ENCODE results near the gene ASB3.
"Not testable (repeated sequence)": the region's sequence is repeated elsewhere in the genome, so short reads cannot be mapped to it uniquely, and the experiment has no call there.

ASB3 gene

GRCh38 chr2:53786352-53786704 lies 425 bp downstream of the ASB3 start:
- DNase-seq = peak; percentile 66 to 67

GRCh38 chr2:53785366-53785765 lies 1.4 kb downstream of the ASB3 start:
- no peak for DNase-seq

- DNase-seq = no peak
Observed at GRCh38 chr2:53784436-53784835, 2.3 kb downstream of the ASB3 start.

GRCh38 chr2:53782676-53783075 lies 4.1 kb downstream of the ASB3 start:
- no peak for DNase-seq

GRCh38 chr2:53780056-53780455 lies 6.7 kb downstream of the ASB3 start:
- DNase-seq = no peak

- no peak for DNase-seq
Observed at GRCh38 chr2:53778536-53779162, 8.1 kb downstream of the ASB3 start.

GRCh38 chr2:53777134-53777533 lies 9.6 kb downstream of the ASB3 start:
- no peak for DNase-seq

- no peak for DNase-seq
Observed at GRCh38 chr2:53770264-53770663, 16.5 kb downstream of the ASB3 start.

GRCh38 chr2:53769318-53769945 lies 17.3 kb downstream of the ASB3 start:
- DNase-seq = no peak

- DNase-seq = peak; percentile 10 to 61
Observed at GRCh38 chr2:53768242-53768542, 18.6 kb downstream of the ASB3 start.

- peak; percentile 85 to 89 for DNase-seq
Observed at GRCh38 chr2:53767405-53768241, 19.1 kb downstream of the ASB3 start, which contains the start of gene CHAC2. Gene CHAC2 (plus strand): TSS chr2:53767804. CDS start chr2:53767887, 83 bp downstream.

- DNase-seq = no peak
Observed at GRCh38 chr2:53765767-53766166, 21.0 kb downstream of the ASB3 start.

- not testable (repeated sequence) for DNase-seq
Observed at GRCh38 chr2:53757206-53757605, 29.5 kb downstream of the ASB3 start.

GRCh38 chr2:53756644-53757043 lies 30.1 kb downstream of the ASB3 start:
- DNase-seq = no peak

GRCh38 chr2:53755121-53755520 lies 31.6 kb downstream of the ASB3 start:
- DNase-seq = no peak

GRCh38 chr2:53753041-53753440 lies 33.7 kb downstream of the ASB3 start:
- no peak for DNase-seq

- DNase-seq = no peak
Observed at GRCh38 chr2:53752385-53752784, 34.4 kb downstream of the ASB3 start.

GRCh38 chr2:53751728-53752127 lies 35.0 kb downstream of the ASB3 start:
- no peak for DNase-seq

GRCh38 chr2:53750041-53750768 lies 36.5 kb downstream of the ASB3 start:
- no peak for DNase-seq

GRCh38 chr2:53744395-53745065 lies 42.2 kb downstream of the ASB3 start:
- no peak for DNase-seq

GRCh38 chr2:53740170-53740569 lies 46.6 kb downstream of the ASB3 start:
- DNase-seq = peak in 1 of 2 experiments; percentile 53

GRCh38 chr2:53739032-53739431 lies 47.7 kb downstream of the ASB3 start:
- no peak for DNase-seq

- DNase-seq = no peak
Observed at GRCh38 chr2:53737091-53737490, 49.7 kb downstream of the ASB3 start.
